ENCODE measurements around the gene CMTR1. TPM values are rescaled to one million over a fixed set of nuclear protein-coding genes. Genes with fewer than 3 reads are reported as not detected.

Gene CMTR1
- total and polyA plus RNA-seq, 4 donors, result 4.7 to 25.5 (median 18.8) TPM

GRCh38 chr6:37515712-37516075 lies 82.7 kb downstream of the CMTR1 start:
- no peak for TF ChIP-seq RXRA (IDR thresholded peaks at IDR 0.05)
- TF ChIP-seq JUND (IDR thresholded peaks at IDR 0.05), result no peak
- no peak for TF ChIP-seq TAF1 (conservative IDR thresholded peaks at IDR 0.05)
- no peak for TF ChIP-seq EGR1 (IDR thresholded peaks at IDR 0.05; ENCODE audit: low read depth in 2 of 2)
- TF ChIP-seq HNF4A (conservative IDR thresholded peaks at IDR 0.05), result no peak
- no peak for TF ChIP-seq NR2F2 (IDR thresholded peaks at IDR 0.05)
- TF ChIP-seq HNF4G (IDR thresholded peaks at IDR 0.05), result no peak
- no peak for TF ChIP-seq CTCF (IDR thresholded peaks at IDR 0.05; ENCODE audit: low read depth, low read length, missing input control)
- TF ChIP-seq FOXA1 (IDR thresholded peaks at IDR 0.05), result no peak
- TF ChIP-seq SP1 (IDR thresholded peaks at IDR 0.05), result no peak
- TF ChIP-seq RAD21 (IDR thresholded peaks at IDR 0.05), result no peak
- TF ChIP-seq YY1 (IDR thresholded peaks at IDR 0.05), result no peak
- H3K9ac ChIP-seq (ENCODE audit: low read depth in 1 of 2, low read length in 2 of 2), result no peak overlapping the region
- H3K27ac ChIP-seq (ENCODE audit: low read depth in 1 of 2, low read length in 2 of 2), result peak overlapping the region in 1 of 2 donors; percentile 73
- H3K4me1 ChIP-seq (ENCODE audit: control insufficient read depth in 4 of 4, insufficient read depth in 4 of 4, low read length in 3 of 4), result peaks cover 7 to 32% (median 23%) of the 10 kb centered on the region in 4 donors
- DNase-seq (ENCODE audit: low spot score), result no peak
- WGBS, result 68% methylated on average over 9 of the region's 9 CpGs
- H3K9me3 ChIP-seq (ENCODE audit: control insufficient read depth in 4 of 4, low read length in 3 of 4), result no peaks in the 10 kb centered on the region
- H3K36me3 ChIP-seq (ENCODE audit: control insufficient read depth in 4 of 4, insufficient read depth in 3 of 4, low read depth in 1 of 4, low read length in 3 of 4), result no peaks in the 10 kb centered on the region
- H3K4me3 ChIP-seq (ENCODE audit: low read depth in 1 of 3, low read length in 3 of 3), result peak overlapping the region in 1 of 3 donors; percentile 10
- H3K27me3 ChIP-seq (ENCODE audit: control insufficient read depth in 4 of 4, insufficient read depth in 4 of 4, low read length in 3 of 4), result no peaks in the 10 kb centered on the region

GRCh38 chr6:37516076-37516919 lies 83.3 kb downstream of the CMTR1 start:
- no peak for TF ChIP-seq FOXA1 (IDR thresholded peaks at IDR 0.05)
- TF ChIP-seq HNF4A (conservative IDR thresholded peaks at IDR 0.05), result peak; percentile 93
- no peak for TF ChIP-seq EGR1 (IDR thresholded peaks at IDR 0.05; ENCODE audit: low read depth in 2 of 2)
- no peak for TF ChIP-seq MAX (IDR thresholded peaks at IDR 0.05)
- peak; percentile 79 for TF ChIP-seq HNF4G (IDR thresholded peaks at IDR 0.05)
- peak in 1 of 2 donors; percentile 75 for TF ChIP-seq JUND (IDR thresholded peaks at IDR 0.05)
- TF ChIP-seq YY1 (IDR thresholded peaks at IDR 0.05), result no peak
- TF ChIP-seq RXRA (IDR thresholded peaks at IDR 0.05), result peak; percentile 45 to 69
- peak; percentile 92 for TF ChIP-seq SP1 (IDR thresholded peaks at IDR 0.05)
- no peak for TF ChIP-seq NR2F2 (IDR thresholded peaks at IDR 0.05)
- no peak for TF ChIP-seq REST (IDR thresholded peaks at IDR 0.05)
- 10% methylated on average over 18 of the region's 18 CpGs for WGBS

More at GRCh38 chr6:37516076-37516919, 83.3 kb downstream of the CMTR1 start:
- Histone ChIP-seq H3K4me1 (ENCODE audit: control insufficient read depth in 4 of 4, insufficient read depth in 4 of 4, low read length in 3 of 4) (peaks cover 7 to 32% (median 23%) of the 10 kb centered on the region in 4 donors), H3K4me3 (ENCODE audit: low read depth in 1 of 3, low read length in 3 of 3) (peak overlapping the region in 2 of 3 donors; percentile 1 to 10), H3K9ac (ENCODE audit: low read depth in 1 of 2, low read length in 2 of 2) (no peak overlapping the region), H3K27ac (ENCODE audit: low read depth in 1 of 2, low read length in 2 of 2) (peak overlapping the region; percentile 49 to 73), H3K27me3 (ENCODE audit: control insufficient read depth in 4 of 4, insufficient read depth in 4 of 4, low read length in 3 of 4) (no peaks in the 10 kb centered on the region), H3K36me3 (ENCODE audit: control insufficient read depth in 4 of 4, insufficient read depth in 3 of 4, low read depth in 1 of 4, low read length in 3 of 4) (no peaks in the 10 kb centered on the region), H3K9me3 (ENCODE audit: control insufficient read depth in 4 of 4, low read length in 3 of 4) (no peaks in the 10 kb centered on the region)
- no peak for DNase-seq (ENCODE audit: low spot score)
